Gastroesophageal sphincter (tissue), 3 donors: ENCODE results near the gene YAP1.

ENCODE experiments used
- EP300 ChIP-seq: sonication (generic); formaldehyde crosslinking; IDR thresholded peaks from one replicate; pipeline ENCODE4 v1.6.1; 2017; ENCODE audit warnings: antibody characterized with exemption, mild to moderate bottlenecking
- TF ChIP-seq, protein P1 (sequence below), 4 experiments: fragments of 200-600 bp in 2 of 4; fragments of 450-650 bp in 2 of 4; sonication (generic) in 1 of 4; IDR thresholded peaks; one replicate each; pipeline ENCODE4 v1.5.1; 2017 to 2019; ENCODE audit warnings: antibody characterized with exemption in 4 of 4, mild to moderate bottlenecking in 2 of 4, moderate library complexity in 2 of 4

DNA sequence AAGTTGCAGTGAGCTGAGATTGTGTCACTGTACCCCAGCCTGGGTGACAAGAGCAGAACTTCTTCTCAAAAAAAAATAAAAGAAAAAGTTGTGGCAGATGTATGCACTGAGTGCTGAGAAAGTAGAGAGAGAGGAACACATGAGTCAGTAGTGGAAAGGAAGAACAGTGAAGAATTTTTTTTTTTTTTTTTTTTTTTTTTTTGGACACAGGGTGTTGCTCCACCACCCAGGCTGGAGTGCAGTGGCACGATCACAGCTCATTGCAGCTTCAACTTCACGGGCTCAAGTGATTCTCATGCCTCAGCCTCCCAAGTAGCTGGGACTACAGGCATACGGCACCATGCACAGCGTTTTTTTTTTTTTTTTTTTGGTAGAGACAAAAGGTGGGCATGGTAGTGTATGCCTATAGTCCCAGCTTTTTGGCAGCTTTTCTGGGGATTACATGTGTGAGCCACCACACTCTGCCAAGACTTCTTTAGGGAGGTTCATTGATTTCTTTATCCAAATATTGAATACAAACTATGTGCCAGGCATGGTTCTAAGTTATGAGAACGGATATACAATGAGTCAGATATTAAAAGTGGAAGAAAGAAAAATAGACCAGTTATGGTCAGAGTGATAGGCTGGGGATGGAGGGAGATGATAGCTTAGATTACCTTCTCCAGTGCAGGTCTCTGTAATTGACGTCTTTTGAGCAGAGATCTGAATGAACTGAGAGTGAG lies 62.0 kb downstream of the YAP1 start:
- TF ChIP-seq, protein P1, sequence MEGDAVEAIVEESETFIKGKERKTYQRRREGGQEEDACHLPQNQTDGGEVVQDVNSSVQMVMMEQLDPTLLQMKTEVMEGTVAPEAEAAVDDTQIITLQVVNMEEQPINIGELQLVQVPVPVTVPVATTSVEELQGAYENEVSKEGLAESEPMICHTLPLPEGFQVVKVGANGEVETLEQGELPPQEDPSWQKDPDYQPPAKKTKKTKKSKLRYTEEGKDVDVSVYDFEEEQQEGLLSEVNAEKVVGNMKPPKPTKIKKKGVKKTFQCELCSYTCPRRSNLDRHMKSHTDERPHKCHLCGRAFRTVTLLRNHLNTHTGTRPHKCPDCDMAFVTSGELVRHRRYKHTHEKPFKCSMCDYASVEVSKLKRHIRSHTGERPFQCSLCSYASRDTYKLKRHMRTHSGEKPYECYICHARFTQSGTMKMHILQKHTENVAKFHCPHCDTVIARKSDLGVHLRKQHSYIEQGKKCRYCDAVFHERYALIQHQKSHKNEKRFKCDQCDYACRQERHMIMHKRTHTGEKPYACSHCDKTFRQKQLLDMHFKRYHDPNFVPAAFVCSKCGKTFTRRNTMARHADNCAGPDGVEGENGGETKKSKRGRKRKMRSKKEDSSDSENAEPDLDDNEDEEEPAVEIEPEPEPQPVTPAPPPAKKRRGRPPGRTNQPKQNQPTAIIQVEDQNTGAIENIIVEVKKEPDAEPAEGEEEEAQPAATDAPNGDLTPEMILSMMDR (IDR thresholded peaks at IDR 0.05) = no peak
- TF ChIP-seq EP300 = no peak
